D721Med (cell line): Measurements from ENCODE around the gene SMOC2.

Experiments
- DNase-seq: peaks from one replicate; pipeline ENCODE4 v3.0.0; 2011; ENCODE audit warnings: low spot score; ENCODE audit not compliant: insufficient read length
- FAIRE-seq: peaks from 2 replicates; lab custom pipeline; 2011; peaks lifted over from hg19 to GRCh38; lab: Jason Lieb, UNC
- TF ChIP-seq, protein P1 (sequence below): IDR thresholded peaks from 2 replicates; pipeline ENCODE4 v1.5.1; 2012; ENCODE audit warnings: mild to moderate bottlenecking, control low read depth; ENCODE audit not compliant: insufficient read depth; ENCODE audit errors: missing control alignments

The SMOC2 gene

GRCh38 chr6:168709991-168710390, 269.0 kb downstream of the SMOC2 start:
- TF ChIP-seq, protein P1, sequence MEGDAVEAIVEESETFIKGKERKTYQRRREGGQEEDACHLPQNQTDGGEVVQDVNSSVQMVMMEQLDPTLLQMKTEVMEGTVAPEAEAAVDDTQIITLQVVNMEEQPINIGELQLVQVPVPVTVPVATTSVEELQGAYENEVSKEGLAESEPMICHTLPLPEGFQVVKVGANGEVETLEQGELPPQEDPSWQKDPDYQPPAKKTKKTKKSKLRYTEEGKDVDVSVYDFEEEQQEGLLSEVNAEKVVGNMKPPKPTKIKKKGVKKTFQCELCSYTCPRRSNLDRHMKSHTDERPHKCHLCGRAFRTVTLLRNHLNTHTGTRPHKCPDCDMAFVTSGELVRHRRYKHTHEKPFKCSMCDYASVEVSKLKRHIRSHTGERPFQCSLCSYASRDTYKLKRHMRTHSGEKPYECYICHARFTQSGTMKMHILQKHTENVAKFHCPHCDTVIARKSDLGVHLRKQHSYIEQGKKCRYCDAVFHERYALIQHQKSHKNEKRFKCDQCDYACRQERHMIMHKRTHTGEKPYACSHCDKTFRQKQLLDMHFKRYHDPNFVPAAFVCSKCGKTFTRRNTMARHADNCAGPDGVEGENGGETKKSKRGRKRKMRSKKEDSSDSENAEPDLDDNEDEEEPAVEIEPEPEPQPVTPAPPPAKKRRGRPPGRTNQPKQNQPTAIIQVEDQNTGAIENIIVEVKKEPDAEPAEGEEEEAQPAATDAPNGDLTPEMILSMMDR = no peak
- no peak for FAIRE-seq
- no peak for DNase-seq

- FAIRE-seq (no peak), DNase-seq (no peak)
- TF ChIP-seq, protein P1 = no peak
Measured at GRCh38 chr6:168711049-168711640, 270.2 kb downstream of the SMOC2 start.

DNA sequence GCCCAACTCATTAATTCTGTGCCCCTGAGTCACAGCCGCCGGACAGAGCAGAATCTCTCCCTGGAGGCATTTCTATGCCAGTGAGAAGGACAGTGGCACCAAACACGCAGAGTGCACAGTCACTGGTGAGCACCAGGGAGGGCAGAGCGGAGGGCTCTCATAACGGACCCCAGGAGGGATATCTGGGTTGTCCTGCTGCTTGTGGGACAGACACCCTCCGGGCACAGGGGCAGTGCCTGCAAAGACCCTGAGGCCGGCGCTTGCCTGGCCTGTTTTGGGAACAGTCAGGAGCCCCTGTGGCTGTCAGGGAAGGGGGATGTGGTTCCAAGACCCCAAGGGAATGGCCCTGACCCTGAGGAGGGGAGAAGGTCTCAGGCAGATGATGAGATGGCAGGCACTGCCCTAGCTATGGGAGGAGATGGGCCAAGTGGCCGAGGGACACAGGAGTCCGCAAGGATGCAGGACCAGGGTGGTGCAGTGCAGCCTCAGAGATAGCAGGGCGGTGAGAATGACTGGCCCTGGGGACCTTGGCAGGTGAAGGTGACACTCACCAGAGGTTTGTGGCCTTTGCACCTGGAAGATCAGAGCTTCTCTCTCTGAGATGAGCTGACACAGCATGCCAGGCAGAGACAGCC, 270.8 kb downstream of the SMOC2 start:
- FAIRE-seq (no peak), DNase-seq (no peak)
- TF ChIP-seq, protein P1 = no peak

GRCh38 chr6:168712993-168713392, 272.0 kb downstream of the SMOC2 start:
- no peak for FAIRE-seq
- TF ChIP-seq, protein P1 = no peak
- no peak for DNase-seq

GRCh38 chr6:168713839-168714238, 272.9 kb downstream of the SMOC2 start:
- DNase-seq (no peak), FAIRE-seq (no peak)
- TF ChIP-seq, protein P1 = no peak

GRCh38 chr6:168714547-168715260, 273.7 kb downstream of the SMOC2 start:
- no peak for DNase-seq
- TF ChIP-seq, protein P1 = no peak
- no peak for FAIRE-seq
